OCI-LY7 (cell line): Measurements from ENCODE around the gene SNAI3.

ENCODE experiments used
- EZH2phosphoT487 ChIP-seq: fragments of 200-600 bp; sonication (generic); IDR thresholded peaks from 2 replicates; pipeline ENCODE4 v1.6.1; 2018; ENCODE audit warnings: low read depth, borderline replicate concordance, mild to moderate bottlenecking, mixed run types, antibody characterized with exemption, low read length, moderate library complexity, mixed read lengths
- TF ChIP-seq, protein P1 (sequence below): fragments of 200-600 bp; sonication (generic); conservative IDR thresholded peaks from 2 replicates; pipeline ENCODE4 v1.5.1; 2014; ENCODE audit warnings: mild to moderate bottlenecking, antibody characterized with exemption, low read length, moderate library complexity, mixed read lengths

DNA sequence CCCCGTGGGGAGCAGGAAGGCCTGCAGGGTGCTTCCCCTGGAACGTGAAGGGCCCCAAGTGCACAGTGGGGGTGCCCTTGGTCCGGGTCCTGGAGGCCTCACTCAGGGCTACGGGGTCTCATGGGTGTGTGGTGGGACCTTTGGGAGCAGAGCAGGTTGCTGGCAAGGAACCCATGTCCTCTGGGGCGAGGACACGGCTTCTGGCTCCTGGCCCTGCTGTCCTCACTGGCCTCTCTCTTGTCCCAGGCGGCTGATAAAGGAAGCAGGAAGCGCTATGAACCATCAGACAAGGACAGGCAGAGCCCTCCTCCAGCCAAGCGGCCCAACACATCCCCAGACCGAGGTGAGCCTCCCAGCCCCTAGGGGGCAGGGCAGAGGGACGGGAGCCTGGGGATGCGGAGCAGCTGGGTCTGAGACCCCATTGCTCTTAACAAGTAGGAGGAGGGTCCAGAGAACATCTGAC, 57.8 kb downstream of the SNAI3 start:
- TF ChIP-seq, protein P1, sequence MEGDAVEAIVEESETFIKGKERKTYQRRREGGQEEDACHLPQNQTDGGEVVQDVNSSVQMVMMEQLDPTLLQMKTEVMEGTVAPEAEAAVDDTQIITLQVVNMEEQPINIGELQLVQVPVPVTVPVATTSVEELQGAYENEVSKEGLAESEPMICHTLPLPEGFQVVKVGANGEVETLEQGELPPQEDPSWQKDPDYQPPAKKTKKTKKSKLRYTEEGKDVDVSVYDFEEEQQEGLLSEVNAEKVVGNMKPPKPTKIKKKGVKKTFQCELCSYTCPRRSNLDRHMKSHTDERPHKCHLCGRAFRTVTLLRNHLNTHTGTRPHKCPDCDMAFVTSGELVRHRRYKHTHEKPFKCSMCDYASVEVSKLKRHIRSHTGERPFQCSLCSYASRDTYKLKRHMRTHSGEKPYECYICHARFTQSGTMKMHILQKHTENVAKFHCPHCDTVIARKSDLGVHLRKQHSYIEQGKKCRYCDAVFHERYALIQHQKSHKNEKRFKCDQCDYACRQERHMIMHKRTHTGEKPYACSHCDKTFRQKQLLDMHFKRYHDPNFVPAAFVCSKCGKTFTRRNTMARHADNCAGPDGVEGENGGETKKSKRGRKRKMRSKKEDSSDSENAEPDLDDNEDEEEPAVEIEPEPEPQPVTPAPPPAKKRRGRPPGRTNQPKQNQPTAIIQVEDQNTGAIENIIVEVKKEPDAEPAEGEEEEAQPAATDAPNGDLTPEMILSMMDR = peak; percentile 78
- no peak for TF ChIP-seq EZH2phosphoT487
